Thyroid gland (tissue), 4 donors: Measurements from ENCODE around the gene CCDC197. TPM values are rescaled to one million over a fixed set of nuclear protein-coding genes. Genes with fewer than 3 reads are reported as not detected.

Source experiments
- DNase-seq, 2 donors: peaks; one replicate each; pipeline ENCODE4 v3.0.0-alpha.2; 2019
- H3K27ac ChIP-seq, 3 donors: fragments of 200-600 bp; sonication (generic); 1 replicate in 2 of 3; 2 replicates in 1 of 3; pipeline ENCODE4 v1.5.1; 2016 to 2019; ENCODE audit warnings: mild to moderate bottlenecking in 1 of 3, moderate library complexity in 1 of 3
- H3K27me3 ChIP-seq: fragments of 200-600 bp; sonication (generic); one replicate; pipeline ENCODE4 v1.5.1; 2019
- H3K36me3 ChIP-seq, 2 donors: fragments of 200-600 bp; sonication (generic); one replicate each; pipeline ENCODE4 v1.5.1; 2016 to 2019
- H3K4me1 ChIP-seq, 2 donors: fragments of 200-600 bp; sonication (generic); one replicate each; pipeline ENCODE4 v1.5.1; 2017 to 2019
- H3K4me3 ChIP-seq, 3 donors: fragments of 200-600 bp; sonication (generic); replicated peaks in 1 of 3; 1 replicate in 2 of 3; 2 replicates in 1 of 3; pipeline ENCODE4 v1.5.1; 2016; ENCODE audit warnings: mild to moderate bottlenecking in 1 of 3
- H3K9me3 ChIP-seq: fragments of 200-600 bp; sonication (generic); one replicate; pipeline ENCODE4 v1.5.1; 2017
- POLR2A ChIP-seq, 2 donors: fragments of 450-650 bp; IDR thresholded peaks; one replicate each; pipeline ENCODE4 v1.6.1; 2017; ENCODE audit warnings: antibody characterized with exemption in 2 of 2, mild to moderate bottlenecking in 2 of 2, moderate library complexity in 1 of 2
- WGBS, 2 donors: methylation state at CpG; one replicate each; pipeline ENCODE4 v1.1.5; 2017; 5-methylcytosine and 5-hydroxymethylcytosine counted together
- intact Hi-C: fragments of 100-400 bp; cut with DNase I; formaldehyde crosslinking; loops from one replicate; pipeline ENCODE4 v1.15.1; 2023
- total RNA-seq, 4 donors: library from RNA; depleted of rRNA; stranded (reverse); fragments of >200 nt; gene quantifications; one replicate each; pipeline ENCODE4 v1.2.3, GENCODE V29; 2016
- TF ChIP-seq, protein P1 (sequence below), 6 experiments: fragments of 200-600 bp in 3 of 6; fragments of 450-650 bp in 3 of 6; sonication (generic) in 3 of 6; IDR thresholded peaks; one replicate each; pipeline ENCODE4 v1.5.1; 2016 to 2019; ENCODE audit warnings: antibody characterized with exemption in 6 of 6, mild to moderate bottlenecking in 2 of 6, inconsistent platforms in 1 of 6, moderate library complexity in 1 of 6

Gene CCDC197
- total RNA-seq, 4 donors from 2014 or later, result not detected

DNA sequence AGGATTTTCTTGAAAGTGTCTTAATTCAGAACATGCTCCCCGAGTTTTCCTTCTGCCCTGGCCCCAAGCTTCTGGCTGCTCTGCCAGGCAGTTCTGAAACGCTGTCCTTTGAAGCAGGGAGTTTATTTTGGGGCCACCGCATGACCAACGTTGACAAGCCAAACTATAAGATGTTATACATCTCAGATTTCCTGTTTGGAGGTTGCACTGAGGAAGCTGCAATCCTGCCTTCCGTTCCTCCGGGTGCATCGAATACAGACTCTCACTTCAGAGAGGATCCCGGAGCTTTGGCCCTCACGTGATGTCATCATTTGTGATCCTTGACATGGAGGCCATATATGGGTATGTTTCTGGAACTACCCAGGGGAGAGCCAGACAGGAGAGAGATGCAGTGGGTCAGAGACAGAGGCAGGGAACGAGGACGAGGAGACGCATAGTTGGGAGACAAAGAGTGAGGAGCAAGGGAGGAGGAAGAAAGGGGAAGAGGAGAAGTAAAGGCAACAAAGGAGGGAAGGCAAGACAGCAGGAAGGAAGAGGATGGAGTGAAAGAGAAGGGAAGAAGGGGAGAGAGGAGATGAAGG, 20.5 kb upstream of the CCDC197 start, which contains the start of gene ASB2:
TSS of gene ASB2 (minus strand) at position 94 of the 581 bp plus-strand sequence. CDS start 12,031 bp downstream, outside the sequence.
- no peak within 1 kb of the TSS for H3K27ac ChIP-seq
- DNase-seq, result no peak
- no peaks in the 10 kb centered on the region for H3K27me3 ChIP-seq
- 33 to 46% methylated on average over 12 of the region's 12 CpGs for WGBS, 2 donors
- H3K36me3 ChIP-seq, result no peaks in the 10 kb centered on the region
- no peaks in the 10 kb centered on the region for H3K4me1 ChIP-seq
- intact Hi-C loops, result no loop called here
- H3K4me3 ChIP-seq, result no peak within 1 kb of the TSS
- TF ChIP-seq POLR2A (IDR thresholded peaks at IDR 0.05), result no peak
- no peaks in the 10 kb centered on the region for H3K9me3 ChIP-seq

DNA sequence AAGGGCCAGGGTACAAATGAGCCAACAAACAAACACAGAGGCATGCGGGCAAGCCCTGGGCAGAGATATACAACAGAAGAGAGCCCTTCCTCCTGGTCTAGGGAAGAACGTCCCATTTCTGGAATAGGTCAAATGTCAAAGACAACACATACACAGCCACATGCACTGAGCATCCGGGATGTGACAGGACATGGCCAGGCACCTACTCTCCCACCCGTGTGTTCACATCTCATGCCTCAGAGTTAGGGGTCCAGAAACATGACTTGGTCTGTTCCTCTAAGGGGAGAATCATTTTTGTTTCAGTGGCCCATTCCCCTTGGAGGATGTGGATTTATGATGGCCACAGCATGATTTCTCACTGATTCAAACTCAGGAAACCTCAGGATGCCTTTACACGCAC, 19.9 kb upstream of the CCDC197 start:
- no peak for DNase-seq
- no peaks in the 10 kb centered on the region for H3K9me3 ChIP-seq
- no peak overlapping the region for H3K4me3 ChIP-seq
- H3K27me3 ChIP-seq, result no peaks in the 10 kb centered on the region
- no peak overlapping the region for H3K27ac ChIP-seq
- no peak for TF ChIP-seq POLR2A (IDR thresholded peaks at IDR 0.05)
- TF ChIP-seq, protein P1, sequence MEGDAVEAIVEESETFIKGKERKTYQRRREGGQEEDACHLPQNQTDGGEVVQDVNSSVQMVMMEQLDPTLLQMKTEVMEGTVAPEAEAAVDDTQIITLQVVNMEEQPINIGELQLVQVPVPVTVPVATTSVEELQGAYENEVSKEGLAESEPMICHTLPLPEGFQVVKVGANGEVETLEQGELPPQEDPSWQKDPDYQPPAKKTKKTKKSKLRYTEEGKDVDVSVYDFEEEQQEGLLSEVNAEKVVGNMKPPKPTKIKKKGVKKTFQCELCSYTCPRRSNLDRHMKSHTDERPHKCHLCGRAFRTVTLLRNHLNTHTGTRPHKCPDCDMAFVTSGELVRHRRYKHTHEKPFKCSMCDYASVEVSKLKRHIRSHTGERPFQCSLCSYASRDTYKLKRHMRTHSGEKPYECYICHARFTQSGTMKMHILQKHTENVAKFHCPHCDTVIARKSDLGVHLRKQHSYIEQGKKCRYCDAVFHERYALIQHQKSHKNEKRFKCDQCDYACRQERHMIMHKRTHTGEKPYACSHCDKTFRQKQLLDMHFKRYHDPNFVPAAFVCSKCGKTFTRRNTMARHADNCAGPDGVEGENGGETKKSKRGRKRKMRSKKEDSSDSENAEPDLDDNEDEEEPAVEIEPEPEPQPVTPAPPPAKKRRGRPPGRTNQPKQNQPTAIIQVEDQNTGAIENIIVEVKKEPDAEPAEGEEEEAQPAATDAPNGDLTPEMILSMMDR (IDR thresholded peaks at IDR 0.05), result no peak
- no peaks in the 10 kb centered on the region for H3K4me1 ChIP-seq
- 80 to 88% methylated on average over 5 of the region's 5 CpGs for WGBS, 2 donors
- intact Hi-C loops, result no loop called here
- H3K36me3 ChIP-seq, result no peaks in the 10 kb centered on the region

DNA sequence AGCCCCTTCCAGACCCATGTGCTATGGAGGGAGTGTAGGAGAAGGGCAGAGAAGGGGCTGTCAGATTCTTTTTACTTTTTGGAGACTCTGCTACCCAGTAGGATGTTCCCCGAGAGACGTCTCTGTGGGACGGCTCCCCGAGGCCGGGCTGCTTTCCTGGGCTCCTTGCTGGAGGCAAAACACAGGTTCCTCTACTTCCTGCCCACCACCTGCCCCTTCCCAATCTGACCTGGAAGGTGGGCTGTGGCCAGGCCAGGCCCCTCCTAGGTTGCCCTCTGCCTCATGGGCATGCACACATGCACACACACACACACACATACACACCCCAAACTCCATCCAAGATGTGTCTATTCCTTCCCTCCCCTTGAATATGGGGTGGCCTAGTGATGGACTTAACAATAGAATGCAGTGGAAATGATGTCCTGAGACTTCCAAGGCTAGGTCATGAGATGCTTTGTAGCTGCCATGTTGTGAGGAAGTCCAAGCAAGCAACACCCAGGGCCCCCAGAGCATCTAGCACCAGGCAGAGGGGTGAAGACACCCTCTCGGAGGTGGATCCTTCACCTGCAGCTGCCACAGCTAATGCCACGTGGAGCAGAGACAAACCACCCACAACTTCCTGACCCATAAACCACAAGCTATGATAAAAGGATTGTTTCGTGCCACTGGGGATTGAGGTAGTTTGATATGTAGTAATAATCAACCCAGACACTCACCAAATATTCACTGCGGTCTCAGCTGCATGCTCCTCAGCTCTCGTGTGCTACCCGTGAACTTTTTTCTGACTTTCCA, 19.1 kb upstream of the CCDC197 start:
- H3K27me3 ChIP-seq, result no peaks in the 10 kb centered on the region
- no peak overlapping the region for H3K27ac ChIP-seq
- no peak for TF ChIP-seq POLR2A (IDR thresholded peaks at IDR 0.05)
- TF ChIP-seq, protein P1 (IDR thresholded peaks at IDR 0.05), result no peak
- no peaks in the 10 kb centered on the region for H3K36me3 ChIP-seq
- no peaks in the 10 kb centered on the region for H3K4me1 ChIP-seq
- intact Hi-C loops, result no loop called here
- no peak for DNase-seq
- no peaks in the 10 kb centered on the region for H3K9me3 ChIP-seq
- no peak overlapping the region for H3K4me3 ChIP-seq
- 83 to 89% methylated on average over 11 of the region's 11 CpGs for WGBS, 2 donors

DNA sequence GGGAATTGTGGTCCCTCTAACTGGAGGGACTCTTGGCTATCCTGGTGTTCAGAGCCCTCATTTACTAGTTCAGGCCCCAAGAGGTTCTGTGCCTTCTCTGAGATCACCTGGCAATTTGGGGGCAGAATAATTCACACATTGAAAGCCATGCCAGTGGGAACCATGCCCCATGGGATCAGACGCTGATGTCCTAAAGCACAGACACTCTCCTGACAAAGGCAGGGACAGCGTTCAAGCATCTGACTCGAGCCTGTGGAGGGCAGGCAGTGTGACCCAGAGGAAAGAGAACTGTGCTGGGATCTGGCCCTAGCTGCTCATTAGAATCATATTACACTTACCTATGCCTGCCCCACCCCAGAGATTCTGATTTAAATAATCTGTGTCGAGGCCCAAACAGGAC, 18.4 kb upstream of the CCDC197 start:
- no peak for TF ChIP-seq POLR2A (IDR thresholded peaks at IDR 0.05)
- TF ChIP-seq, protein P1 (IDR thresholded peaks at IDR 0.05), result no peak
- no peak overlapping the region for H3K27ac ChIP-seq
- no peak overlapping the region for H3K4me3 ChIP-seq
- H3K36me3 ChIP-seq, result no peaks in the 10 kb centered on the region
- WGBS, 2 donors, result 74 to 85% methylated on average over 4 of the region's 4 CpGs
- intact Hi-C loops, result no loop called here
- no peaks in the 10 kb centered on the region for H3K27me3 ChIP-seq
- no peaks in the 10 kb centered on the region for H3K9me3 ChIP-seq
- no peaks in the 10 kb centered on the region for H3K4me1 ChIP-seq
- DNase-seq, result no peak

DNA sequence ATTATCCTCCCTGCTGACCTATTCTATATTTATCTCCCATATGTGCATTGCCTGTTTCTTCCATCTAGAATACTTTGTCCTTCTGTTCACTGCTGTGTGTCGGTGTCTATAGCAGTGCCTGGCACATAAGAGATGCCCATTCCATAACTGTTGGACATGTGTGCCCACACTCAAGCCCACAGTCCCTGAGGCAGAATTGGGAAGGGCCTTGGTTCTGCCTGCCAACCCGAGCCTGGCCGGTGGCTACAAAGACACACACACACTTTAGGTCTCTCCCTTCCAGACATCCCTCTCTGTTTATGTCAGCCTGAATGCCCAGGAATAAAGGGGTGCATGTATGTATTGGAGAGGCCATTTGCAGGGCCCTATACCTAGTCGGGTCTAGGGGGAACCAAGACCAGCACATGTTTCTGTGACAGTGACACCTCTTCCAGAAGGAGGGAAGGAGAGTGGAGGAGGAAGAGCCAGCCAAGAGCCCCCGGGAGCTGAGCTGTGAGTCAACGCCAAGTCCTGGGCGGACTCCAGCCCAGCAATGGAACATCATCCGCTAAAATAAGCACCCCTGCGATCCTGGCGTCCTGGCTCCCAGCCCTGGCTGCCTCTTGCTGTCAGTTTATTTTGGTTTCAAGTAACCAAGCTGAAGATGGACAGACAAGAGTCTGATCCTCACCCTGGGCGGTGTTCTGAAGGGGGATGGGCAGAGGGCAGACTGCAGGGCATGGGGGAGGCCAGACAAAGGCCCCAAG, 16.5 kb upstream of the CCDC197 start:
- no peak overlapping the region for H3K4me3 ChIP-seq
- 59 to 66% methylated on average over 11 of the region's 11 CpGs for WGBS, 2 donors
- no peaks in the 10 kb centered on the region for H3K4me1 ChIP-seq
- no peaks in the 10 kb centered on the region for H3K27me3 ChIP-seq
- no peak for DNase-seq
- no peak overlapping the region for H3K27ac ChIP-seq
- no peaks in the 10 kb centered on the region for H3K36me3 ChIP-seq
- intact Hi-C loops, result no loop called here
- H3K9me3 ChIP-seq, result no peaks in the 10 kb centered on the region
- TF ChIP-seq POLR2A (IDR thresholded peaks at IDR 0.05), result no peak
- TF ChIP-seq, protein P1 (IDR thresholded peaks at IDR 0.05), result no peak
